Muscle of leg (tissue), 11 donors: ENCODE measurements around the gene KDELR3. TPM values are rescaled to one million over a fixed set of nuclear protein-coding genes. Genes with fewer than 3 reads are reported as not detected.
"Not testable (repeated sequence)": the region's sequence is repeated elsewhere in the genome, so short reads cannot be mapped to it uniquely, and the experiment has no call there.

ENCODE experiments used
- DNase-seq: peaks from one replicate; pipeline ENCODE4 v3.0.0; 2013
- H3K27ac ChIP-seq: one replicate; pipeline ENCODE4 v1.5.1; 2013; ENCODE audit warnings: mild to moderate bottlenecking, low read length, control low read depth
- H3K27me3 ChIP-seq: one replicate; pipeline ENCODE4 v1.6.1; 2013; ENCODE audit warnings: low read length; ENCODE audit not compliant: control insufficient read depth, insufficient read depth
- H3K36me3 ChIP-seq: one replicate; pipeline ENCODE4 v1.6.1; 2013; ENCODE audit warnings: low read length; ENCODE audit not compliant: control insufficient read depth, insufficient read depth
- H3K4me1 ChIP-seq: one replicate; pipeline ENCODE4 v1.6.1; 2013; ENCODE audit warnings: low read length; ENCODE audit not compliant: control insufficient read depth, insufficient read depth
- H3K4me3 ChIP-seq: one replicate; pipeline ENCODE4 v1.5.1; 2013; ENCODE audit warnings: low read length, control low read depth
- H3K9me3 ChIP-seq: replicated peaks from 2 replicates; pipeline ENCODE4 v1.6.1; 2013; ENCODE audit warnings: low read depth, low read length; ENCODE audit not compliant: control insufficient read depth
- WGBS: methylation state at CpG from one replicate; pipeline ENCODE4 v1.1.5; 2013; ENCODE audit warnings: missing lambda C conversion rate; ENCODE audit not compliant: insufficient coverage; 5-methylcytosine and 5-hydroxymethylcytosine counted together
- polyA plus RNA-seq, 8 donors: library from polyadenylated mRNA; unstranded; fragments of 120-200 nt; gene quantifications; one replicate each; pipeline versions ENCODE4 v1.2.1 to v1.2.3, GENCODE V29; 2013; ENCODE audit warnings: inconsistent platforms in 1 of 8, low replicate concordance in 1 of 8; ENCODE audit not compliant: insufficient read length in 8 of 8, insufficient read depth in 1 of 8
- total RNA-seq: library from RNA; stranded (reverse); fragments of 120-200 nt; gene quantifications from one replicate; pipeline ENCODE4 v1.2.4, GENCODE V29; 2013

Gene KDELR3
- total and polyA plus RNA-seq, 9 donors: 20.6 to 48.0 (median 31.3) TPM

- Histone ChIP-seq H3K9me3 (no peaks in the 10 kb centered on the region), H3K4me3 (no peak overlapping the region), H3K27me3 (peaks cover 59% of the 10 kb centered on the region), H3K27ac (no peak overlapping the region), H3K4me1 (peaks cover 31% of the 10 kb centered on the region), H3K36me3 (no peaks in the 10 kb centered on the region)
- 61% methylated on average over 24 of the region's 26 CpGs for WGBS
- no peak for DNase-seq
Measured at GRCh38 chr22:38465673-38466490, 2.0 kb upstream of the KDELR3 start.

GRCh38 chr22:38467438-38467903 is 425 bp upstream of the KDELR3 start:
- H3K4me3 ChIP-seq: peak overlapping the region; percentile 36
- no peaks in the 10 kb centered on the region for H3K36me3 ChIP-seq
- DNase-seq: peak; percentile 50
- 5% methylated on average over 14 of the region's 20 CpGs for WGBS
- no peak overlapping the region for H3K27ac ChIP-seq
- peaks cover 18% of the 10 kb centered on the region for H3K4me1 ChIP-seq
- H3K9me3 ChIP-seq: no peaks in the 10 kb centered on the region
- H3K27me3 ChIP-seq: peaks cover 44% of the 10 kb centered on the region

- no peaks in the 10 kb centered on the region for H3K9me3 ChIP-seq
- peak overlapping the region; percentile 78 for H3K4me3 ChIP-seq
- H3K27ac ChIP-seq: peak overlapping the region; percentile 76
- peaks cover 38% of the 10 kb centered on the region for H3K27me3 ChIP-seq
- 51% methylated on average over 14 of the region's 28 CpGs for WGBS
- peaks cover 12% of the 10 kb centered on the region for H3K4me1 ChIP-seq
- no peaks in the 10 kb centered on the region for H3K36me3 ChIP-seq
- DNase-seq: no peak
Measured at GRCh38 chr22:38468443-38469305, 778 bp downstream of the KDELR3 start.

GRCh38 chr22:38469306-38469781 is 1.4 kb downstream of the KDELR3 start:
- H3K36me3 ChIP-seq: no peaks in the 10 kb centered on the region
- no peaks in the 10 kb centered on the region for H3K9me3 ChIP-seq
- H3K4me1 ChIP-seq: peaks cover 11% of the 10 kb centered on the region
- H3K27ac ChIP-seq: no peak overlapping the region
- WGBS: 41% methylated on average over 4 of the region's 6 CpGs
- H3K27me3 ChIP-seq: peaks cover 33% of the 10 kb centered on the region
- DNase-seq: no peak
- H3K4me3 ChIP-seq: peak overlapping the region; percentile 78

- not testable (repeated sequence) for H3K9me3 ChIP-seq, H3K36me3 ChIP-seq, H3K4me3 ChIP-seq, H3K27ac ChIP-seq, DNase-seq
- Histone ChIP-seq H3K4me1 (peaks cover 11% of the 10 kb centered on the region), H3K27me3 (peaks cover 29% of the 10 kb centered on the region)
- WGBS: 91% methylated on average over 5 of the region's 10 CpGs
Measured at GRCh38 chr22:38470179-38470578, 2.3 kb downstream of the KDELR3 start.

- no peak for DNase-seq
- no peaks in the 10 kb centered on the region for H3K36me3 ChIP-seq
- H3K9me3 ChIP-seq: no peaks in the 10 kb centered on the region
- no peak overlapping the region for H3K27ac ChIP-seq
- peaks cover 18% of the 10 kb centered on the region for H3K27me3 ChIP-seq
- 82% methylated on average over 5 of the region's 11 CpGs for WGBS
- peaks cover 11% of the 10 kb centered on the region for H3K4me1 ChIP-seq
- no peak overlapping the region for H3K4me3 ChIP-seq
Measured at GRCh38 chr22:38471237-38471636, 3.3 kb downstream of the KDELR3 start.

- no peaks in the 10 kb centered on the region for H3K9me3 ChIP-seq
- no peaks in the 10 kb centered on the region for H3K4me1 ChIP-seq
- DNase-seq: peak; percentile 1
- 51% methylated on average over 7 of the region's 10 CpGs for WGBS
- H3K36me3 ChIP-seq: peaks cover 8% of the 10 kb centered on the region
- H3K27ac ChIP-seq: no peak overlapping the region
- H3K4me3 ChIP-seq: no peak overlapping the region
- no peaks in the 10 kb centered on the region for H3K27me3 ChIP-seq
Measured at GRCh38 chr22:38474003-38474607, 6.2 kb downstream of the KDELR3 start.

GRCh38 chr22:38477585-38477984 is 9.7 kb downstream of the KDELR3 start:
- Histone ChIP-seq H3K36me3 (peaks cover 37% of the 10 kb centered on the region), H3K27me3 (no peaks in the 10 kb centered on the region), H3K4me3 (no peak overlapping the region), H3K9me3 (no peaks in the 10 kb centered on the region), H3K27ac (no peak overlapping the region), H3K4me1 (no peaks in the 10 kb centered on the region)
- no peak for DNase-seq
- no CpG with 5 or more reads among the region's 1 CpG for WGBS

GRCh38 chr22:38479096-38479837 is 11.4 kb downstream of the KDELR3 start:
- Histone ChIP-seq H3K4me3 (no peak overlapping the region), H3K36me3 (peaks cover 50% of the 10 kb centered on the region), H3K27ac (no peak overlapping the region), H3K27me3 (no peaks in the 10 kb centered on the region), H3K9me3 (no peaks in the 10 kb centered on the region), H3K4me1 (no peaks in the 10 kb centered on the region)
- no peak for DNase-seq
- 78% methylated on average over 1 of the region's 7 CpGs for WGBS
